Measurements from ENCODE around the gene RCSD1. TPM values are rescaled to one million over a fixed set of nuclear protein-coding genes. Genes with fewer than 3 reads are reported as not detected.
"Not testable (repeated sequence)": the region's sequence is repeated elsewhere in the genome, so short reads cannot be mapped to it uniquely, and the experiment has no call there.

Gene RCSD1
- total RNA-seq, 2 donors from 2014 or later: 28.2 to 65.6 TPM

GRCh38 chr1:167612587-167613385 lies 17.2 kb upstream of the RCSD1 start:
- no peak overlapping the region for H3K27ac Mint-ChIP-seq
- ATAC-seq (no peak), DNase-seq (ENCODE audit: low spot score in 2 of 2) (no peak)

GRCh38 chr1:167613984-167614383 lies 16.0 kb upstream of the RCSD1 start:
- peaks cover 9 to 19% of the 10 kb centered on the region in 2 donors for H3K36me3 Mint-ChIP-seq
- not testable (repeated sequence) for ATAC-seq; H3K27ac Mint-ChIP-seq; H3K9me3 Mint-ChIP-seq; DNase-seq (ENCODE audit: low spot score in 2 of 2)

More at GRCh38 chr1:167612587-167613385, 17.2 kb upstream of the RCSD1 start:
- Mint-ChIP-seq H3K36me3 (peaks cover 10 to 17% of the 10 kb centered on the region in 2 donors), H3K9me3 (peaks cover 5 to 6% of the 10 kb centered on the region in 2 donors)

GRCh38 chr1:167614851-167615250 lies 15.2 kb upstream of the RCSD1 start:
- DNase-seq (ENCODE audit: low spot score in 2 of 2): no peak
- Mint-ChIP-seq H3K27ac (no peak overlapping the region), H3K36me3 (peaks cover 4 to 19% of the 10 kb centered on the region in 2 donors), H3K9me3 (peaks cover 0 to 4% of the 10 kb centered on the region in 2 donors)
- no peak for ATAC-seq

GRCh38 chr1:167616521-167616920 lies 13.5 kb upstream of the RCSD1 start:
- peaks cover 4 to 19% of the 10 kb centered on the region in 2 donors for H3K36me3 Mint-ChIP-seq
- H3K9me3 Mint-ChIP-seq: peaks cover 0 to 4% of the 10 kb centered on the region in 2 donors
- ATAC-seq (no peak), DNase-seq (ENCODE audit: low spot score in 2 of 2) (no peak)
- peak overlapping the region; percentile 34 to 66 for H3K27ac Mint-ChIP-seq

DNA sequence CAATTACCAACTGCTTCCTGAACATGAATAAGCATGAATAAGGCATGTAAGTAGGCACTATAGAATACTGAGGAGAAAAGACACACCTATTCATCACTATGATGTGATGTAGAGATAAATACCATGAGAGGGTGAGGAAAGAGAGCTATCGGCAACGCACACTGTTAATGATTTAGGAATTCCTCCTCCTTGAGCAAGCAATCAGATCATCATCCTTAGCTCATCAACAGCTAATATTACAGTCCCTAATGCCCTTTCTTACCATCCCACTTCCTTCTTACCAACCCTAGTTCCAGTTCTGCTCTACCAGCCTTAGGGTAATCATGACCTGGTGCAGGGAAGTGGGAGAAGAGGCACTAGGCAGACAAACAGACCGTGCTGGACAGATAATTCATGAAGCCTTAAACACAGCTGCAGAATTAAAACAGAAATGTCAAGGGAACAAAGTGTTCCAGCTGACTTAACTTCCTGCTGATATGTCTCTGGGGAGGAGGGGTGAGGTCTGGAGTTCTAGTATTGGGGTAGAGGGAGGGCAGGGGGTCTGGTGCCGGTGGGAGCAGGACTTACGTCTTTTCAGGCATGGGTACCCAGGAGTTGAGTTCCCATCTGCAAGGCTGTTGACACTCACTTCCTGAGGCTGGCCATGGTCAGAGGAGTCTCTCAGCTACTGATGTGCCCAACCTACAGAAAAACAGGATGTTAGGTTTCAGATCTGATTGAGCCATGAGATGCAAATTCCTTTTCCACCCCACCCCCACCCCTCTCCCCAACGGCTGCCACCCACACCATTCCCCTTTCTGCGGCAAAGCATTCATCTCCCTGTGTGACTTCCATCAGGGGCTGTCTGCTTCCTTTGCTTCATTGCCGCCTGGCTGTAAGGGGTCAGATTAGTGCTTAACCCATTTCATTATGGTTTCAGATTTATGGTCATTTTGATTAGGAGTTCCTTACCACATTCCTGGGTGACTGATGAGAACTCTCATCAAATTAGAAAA lies 12.6 kb upstream of the RCSD1 start:
- no peak for DNase-seq (ENCODE audit: low spot score in 2 of 2)
- Mint-ChIP-seq H3K36me3 (peaks cover 4 to 19% of the 10 kb centered on the region in 2 donors), H3K9me3 (peaks cover 0 to 4% of the 10 kb centered on the region in 2 donors), H3K27ac (peak overlapping the region; percentile 34 to 66)
- peak; percentile 59 to 86 for ATAC-seq

DNA sequence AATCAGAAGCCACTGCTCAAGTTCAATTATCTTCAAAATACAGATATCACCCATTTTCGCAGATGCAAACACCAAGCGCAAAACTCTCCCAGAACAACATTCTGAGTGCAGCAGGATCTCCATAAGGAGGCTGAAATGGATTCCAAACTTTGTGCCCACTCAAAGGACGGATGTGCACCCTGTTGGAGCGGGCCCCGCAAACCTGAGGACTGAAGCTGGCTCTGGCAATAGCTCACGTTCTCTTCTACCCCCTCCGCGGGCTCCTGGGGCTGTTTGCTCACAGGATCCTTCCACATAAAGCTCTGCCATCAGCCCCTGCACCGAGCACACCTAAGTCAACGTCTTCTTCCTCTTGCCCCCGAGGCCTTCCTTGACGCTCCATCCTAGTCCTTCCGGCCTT lies 11.7 kb upstream of the RCSD1 start:
- DNase-seq (ENCODE audit: low spot score in 2 of 2): no peak
- H3K27ac Mint-ChIP-seq: peak overlapping the region; percentile 25 to 66
- H3K9me3 Mint-ChIP-seq: peaks cover 0 to 4% of the 10 kb centered on the region in 2 donors
- H3K36me3 Mint-ChIP-seq: peaks cover 4 to 19% of the 10 kb centered on the region in 2 donors
- ATAC-seq: no peak

- H3K9me3 Mint-ChIP-seq: peaks cover 0 to 4% of the 10 kb centered on the region in 2 donors
- ATAC-seq (no peak), DNase-seq (ENCODE audit: low spot score in 2 of 2) (no peak)
- H3K36me3 Mint-ChIP-seq: peaks cover 4 to 19% of the 10 kb centered on the region in 2 donors
- peak overlapping the region; percentile 25 to 66 for H3K27ac Mint-ChIP-seq
Measured at GRCh38 chr1:167618789-167619188, 11.2 kb upstream of the RCSD1 start.

DNA sequence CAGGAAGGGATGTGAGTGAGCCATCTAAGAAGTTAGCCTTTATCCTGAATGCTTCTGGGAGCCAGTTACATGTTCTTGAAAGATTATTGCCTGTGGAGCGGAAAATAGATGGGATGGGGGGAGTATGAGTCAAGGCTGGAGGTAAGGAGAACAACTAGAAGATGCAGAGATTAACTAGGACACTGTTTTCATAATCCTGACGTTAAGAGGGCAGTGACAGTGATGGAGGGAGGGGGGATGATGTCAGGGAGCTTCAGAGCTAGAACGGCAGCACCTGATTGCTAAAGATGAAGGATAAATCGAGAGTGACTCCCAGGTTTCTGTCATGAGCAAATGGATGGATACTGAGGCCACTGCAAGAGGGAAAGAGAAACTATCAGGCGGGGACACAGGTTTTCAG lies 10.0 kb upstream of the RCSD1 start:
- H3K27ac Mint-ChIP-seq: no peak overlapping the region
- peaks cover 4 to 13% of the 10 kb centered on the region in 2 donors for H3K36me3 Mint-ChIP-seq
- ATAC-seq: no peak
- peaks cover 0 to 4% of the 10 kb centered on the region in 2 donors for H3K9me3 Mint-ChIP-seq
- no peak for DNase-seq (ENCODE audit: low spot score in 2 of 2)

GRCh38 chr1:167621780-167622313 lies 8.2 kb upstream of the RCSD1 start:
- ATAC-seq (no peak), DNase-seq (ENCODE audit: low spot score in 2 of 2) (no peak)
- Mint-ChIP-seq H3K9me3 (peaks cover 0 to 12% of the 10 kb centered on the region in 2 donors), H3K36me3 (peaks cover 1 to 17% of the 10 kb centered on the region in 2 donors), H3K27ac (peak overlapping the region in 1 of 2 donors; percentile 26)

- ATAC-seq (no peak), DNase-seq (ENCODE audit: low spot score in 2 of 2) (no peak)
- peaks cover 0 to 8% of the 10 kb centered on the region in 2 donors for H3K9me3 Mint-ChIP-seq
- peak overlapping the region in 1 of 2 donors; percentile 15 for H3K27ac Mint-ChIP-seq
- peaks cover under 1 to 11% of the 10 kb centered on the region in 2 donors for H3K36me3 Mint-ChIP-seq
Measured at GRCh38 chr1:167623951-167624350, 6.1 kb upstream of the RCSD1 start.

DNA sequence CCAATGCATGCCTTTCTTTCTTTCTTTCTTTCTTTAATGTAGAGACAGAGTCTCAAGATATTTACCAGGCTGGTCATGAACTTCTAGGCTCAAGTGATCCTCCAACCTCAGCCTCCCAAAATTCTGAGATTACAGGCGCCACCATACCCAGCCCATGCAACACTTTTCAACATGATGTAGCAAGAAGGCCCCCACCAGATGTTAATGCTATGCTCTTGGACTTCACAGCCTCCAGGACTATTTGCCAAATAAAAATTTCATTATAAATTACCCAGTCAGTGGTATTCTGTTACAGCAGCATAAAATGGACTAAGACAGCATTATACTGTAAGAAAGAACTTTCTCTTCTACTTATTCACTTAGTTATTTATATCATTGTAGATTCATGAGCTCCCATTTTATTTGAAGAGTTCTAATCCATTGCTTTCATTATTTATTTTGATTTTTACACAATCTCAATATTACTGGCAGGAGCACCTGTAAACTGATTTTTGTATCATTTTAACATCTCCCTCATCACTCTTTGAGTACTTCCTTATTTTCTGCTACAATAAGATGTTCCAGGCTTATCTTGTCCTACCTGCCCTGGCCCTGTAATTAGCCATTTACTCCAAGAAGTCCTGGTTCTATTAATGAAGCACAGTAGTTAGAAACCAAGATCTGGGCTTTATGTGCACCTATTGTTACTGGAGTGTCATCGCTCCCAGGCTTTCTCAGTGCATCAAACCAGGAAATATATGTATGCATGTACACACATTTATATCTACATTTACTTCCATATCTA lies 4.8 kb upstream of the RCSD1 start:
- DNase-seq (ENCODE audit: low spot score in 2 of 2) (no peak), ATAC-seq (no peak)
- peaks cover 0 to 8% of the 10 kb centered on the region in 2 donors for H3K9me3 Mint-ChIP-seq
- peaks cover 10 to 20% of the 10 kb centered on the region in 2 donors for H3K36me3 Mint-ChIP-seq
- no peak overlapping the region for H3K27ac Mint-ChIP-seq

DNA sequence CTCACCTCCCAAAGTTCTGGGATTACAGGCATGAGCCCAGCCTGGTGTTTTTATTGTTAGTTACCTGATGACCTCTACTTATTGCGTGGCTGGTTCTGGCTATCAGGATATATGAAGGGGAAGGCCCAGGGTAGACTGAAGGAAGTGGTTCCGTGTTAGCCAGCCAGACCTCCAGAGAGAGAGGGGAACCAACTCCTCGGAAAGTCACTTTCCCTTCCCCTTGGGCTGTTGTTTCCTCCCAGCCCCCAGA lies 2.5 kb upstream of the RCSD1 start:
- peak overlapping the region; percentile 95 to 96 for H3K27ac Mint-ChIP-seq
- no peak for DNase-seq (ENCODE audit: low spot score in 2 of 2)
- peak in 1 of 2 donors; percentile 13 for ATAC-seq

DNA sequence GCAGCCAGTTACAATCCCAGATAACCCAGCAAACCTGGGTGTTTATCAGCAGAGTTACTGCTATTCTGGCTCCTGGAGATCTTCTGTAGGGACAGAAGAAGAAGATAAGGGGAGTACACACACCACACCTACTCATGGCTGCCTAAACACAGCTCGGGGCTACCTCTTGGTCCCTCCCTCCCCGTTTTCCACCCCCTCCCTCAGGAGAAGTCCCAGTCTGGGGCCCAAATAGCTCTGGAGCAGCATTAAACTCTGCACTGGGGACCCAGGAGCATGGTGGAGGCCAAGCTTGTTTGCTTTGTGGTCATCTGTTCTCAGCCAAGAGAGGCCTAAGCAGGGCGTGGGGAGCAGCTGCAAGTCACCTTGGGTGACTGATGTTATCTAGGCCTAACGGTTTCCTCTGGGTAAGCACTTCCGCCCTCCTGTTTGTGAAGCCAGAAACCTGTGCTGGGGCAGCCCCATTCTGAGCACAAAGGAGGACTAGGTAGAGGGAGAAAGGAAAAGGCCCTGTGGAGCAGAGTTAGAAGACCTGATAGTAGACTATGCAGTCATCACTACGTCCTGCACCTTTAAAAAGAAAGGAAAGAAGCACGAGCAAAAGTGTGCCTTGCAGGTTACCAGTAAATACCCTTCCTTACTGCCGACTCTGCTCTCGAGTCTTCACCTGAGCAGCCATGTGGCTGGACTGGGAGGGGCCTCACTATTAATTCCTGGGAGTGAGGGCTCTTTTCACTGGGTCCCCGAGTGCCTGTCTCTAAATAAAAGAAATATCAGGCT lies 2.0 kb upstream of the RCSD1 start:
- Mint-ChIP-seq H3K9me3 (peaks cover 0 to 8% of the 10 kb centered on the region in 2 donors), H3K27ac (peak overlapping the region; percentile 95 to 96), H3K36me3 (peaks cover 31 to 46% of the 10 kb centered on the region in 2 donors)
- DNase-seq (ENCODE audit: low spot score in 2 of 2): peak; percentile 71 to 88
- ATAC-seq: peak; percentile 78 to 85

More for the DNA sequence above, 2.5 kb upstream of the RCSD1 start:
- Mint-ChIP-seq H3K36me3 (peaks cover 29 to 41% of the 10 kb centered on the region in 2 donors), H3K9me3 (peaks cover 0 to 8% of the 10 kb centered on the region in 2 donors)

DNA sequence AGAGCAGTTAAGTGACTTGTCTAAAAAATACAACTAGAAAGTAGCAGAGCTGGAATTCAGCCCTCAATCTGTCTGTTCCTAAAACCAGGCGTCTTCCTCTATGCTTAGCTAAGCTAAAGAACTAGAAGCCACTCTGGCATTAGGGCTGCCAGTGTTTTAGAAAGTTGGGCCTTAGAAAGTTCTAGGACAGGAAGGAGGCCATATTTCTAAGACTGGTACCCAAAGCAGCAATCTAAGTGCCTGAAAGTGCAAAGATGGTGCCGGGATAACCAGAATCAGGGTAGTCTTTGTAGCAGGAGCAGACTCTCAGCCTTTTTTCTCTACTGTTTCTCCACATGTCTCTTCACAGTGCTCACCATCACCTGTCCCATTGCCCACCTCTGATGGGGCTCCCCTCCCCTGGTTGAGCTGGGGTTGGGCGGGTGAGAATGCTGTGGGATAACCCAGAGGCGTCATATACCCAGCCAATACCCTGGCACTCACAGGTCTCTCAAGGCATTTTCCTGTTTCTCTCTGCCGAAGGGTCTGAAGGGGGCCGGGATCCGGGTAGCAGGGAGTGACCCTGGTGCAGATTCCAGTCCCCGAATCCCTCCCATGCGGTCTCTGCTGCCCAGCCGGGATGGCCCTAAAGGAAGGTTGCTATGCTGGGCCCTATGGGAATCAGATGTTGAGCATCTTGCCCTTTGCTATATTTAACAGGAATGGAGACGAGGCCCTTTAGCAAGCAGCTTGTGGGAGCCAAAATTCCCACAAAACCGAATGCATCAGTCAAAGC lies 1.1 kb upstream of the RCSD1 start:
- ATAC-seq (no peak), DNase-seq (ENCODE audit: low spot score in 2 of 2) (no peak)
- Mint-ChIP-seq H3K9me3 (peaks cover 0 to 8% of the 10 kb centered on the region in 2 donors), H3K27ac (peak overlapping the region; percentile 96 to 97), H3K36me3 (peaks cover 31 to 55% of the 10 kb centered on the region in 2 donors)
